Central memory CD4-positive, alpha-beta T cell (primary cell): ENCODE measurements around the gene CTSZ.
"Not testable (repeated sequence)": the region's sequence is repeated elsewhere in the genome, so short reads cannot be mapped to it uniquely, and the experiment has no call there.

Experiments
- DNase-seq: peaks from one replicate; pipeline ENCODE4 v3.0.0; 2022

The CTSZ gene

GRCh38 chr20:58978351-58979190, 28.5 kb downstream of the CTSZ start:
- DNase-seq, result no peak

- DNase-seq, result no peak
Measured at GRCh38 chr20:58976061-58976730, 30.9 kb downstream of the CTSZ start.

DNA sequence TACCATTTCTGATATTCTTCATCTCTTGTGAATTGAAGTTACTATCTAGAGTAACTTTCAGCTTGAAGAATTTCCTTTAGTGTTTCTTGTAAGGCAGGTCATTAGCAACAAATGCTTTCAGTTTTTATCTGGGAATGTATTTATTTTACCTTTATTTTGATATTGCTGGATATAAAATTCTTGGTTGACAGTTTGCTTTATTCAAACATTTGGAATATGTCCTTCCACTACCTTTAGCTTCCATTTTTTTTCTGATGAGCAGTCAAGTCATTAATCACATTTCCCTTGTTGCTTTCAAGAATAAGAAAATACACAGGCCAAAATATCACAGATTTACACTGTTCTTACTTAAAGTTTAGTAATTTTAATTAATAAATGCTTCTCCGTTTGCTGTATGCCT, 31.7 kb downstream of the CTSZ start:
- no peak for DNase-seq

DNA sequence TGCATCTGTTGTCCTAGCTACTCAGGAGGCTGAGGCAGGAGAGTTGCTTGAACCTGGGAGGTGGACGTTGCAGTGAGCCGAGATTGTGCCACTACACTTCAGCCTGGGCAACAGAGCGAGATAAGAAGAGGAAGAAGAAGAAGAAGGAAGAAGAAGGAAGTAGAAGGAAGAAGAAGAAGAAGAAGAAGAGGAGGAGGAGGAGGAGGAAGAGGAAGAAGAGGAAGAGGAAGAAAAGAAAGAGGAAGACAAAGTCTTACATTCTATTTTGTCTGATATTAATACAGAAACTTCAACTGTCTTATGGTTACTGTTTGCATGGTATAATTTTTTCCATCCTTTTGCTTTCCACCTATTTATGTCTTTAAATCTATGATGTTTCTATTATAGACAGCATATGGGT, 33.2 kb downstream of the CTSZ start:
- no peak for DNase-seq

DNA sequence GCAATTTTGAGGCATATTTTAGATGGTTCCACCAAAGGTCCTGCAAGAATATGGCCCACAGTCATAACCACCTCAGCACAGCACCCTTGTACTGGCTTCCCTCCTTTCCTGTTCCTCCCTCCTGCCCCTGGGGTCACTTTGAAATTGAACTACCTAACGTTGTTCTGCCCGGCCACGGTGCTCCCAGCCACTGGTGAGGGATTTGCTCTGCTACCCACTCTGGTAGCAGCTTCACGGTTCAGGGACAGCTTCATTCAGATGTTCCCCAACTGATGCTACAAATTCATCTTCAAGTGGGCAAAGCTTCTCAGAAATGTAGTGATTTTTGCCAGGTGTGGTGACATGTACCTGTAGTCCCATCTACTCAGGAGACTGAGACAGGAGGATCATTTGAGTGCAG, 33.9 kb downstream of the CTSZ start:
- DNase-seq, result no peak

DNA sequence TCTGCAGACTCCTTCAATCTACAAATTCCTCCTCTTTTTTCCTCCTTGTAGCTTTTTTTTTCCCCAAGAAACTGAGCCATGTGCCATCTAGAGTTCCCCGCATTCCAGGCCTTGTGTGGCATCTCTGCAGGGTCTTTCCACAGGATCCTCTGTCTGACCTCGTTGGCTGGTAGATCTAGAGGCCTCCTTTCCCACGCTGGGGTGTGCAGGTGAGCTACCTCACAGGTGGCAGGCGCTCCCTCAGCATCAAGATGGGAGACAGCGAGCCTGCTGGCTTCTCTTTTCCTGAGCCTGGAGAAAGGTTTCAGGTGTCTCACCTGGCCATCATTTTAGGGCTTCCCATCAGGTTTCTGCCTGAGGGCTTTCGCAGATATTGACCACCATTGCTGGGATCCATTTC, 35.6 kb downstream of the CTSZ start:
- no peak for DNase-seq

DNA sequence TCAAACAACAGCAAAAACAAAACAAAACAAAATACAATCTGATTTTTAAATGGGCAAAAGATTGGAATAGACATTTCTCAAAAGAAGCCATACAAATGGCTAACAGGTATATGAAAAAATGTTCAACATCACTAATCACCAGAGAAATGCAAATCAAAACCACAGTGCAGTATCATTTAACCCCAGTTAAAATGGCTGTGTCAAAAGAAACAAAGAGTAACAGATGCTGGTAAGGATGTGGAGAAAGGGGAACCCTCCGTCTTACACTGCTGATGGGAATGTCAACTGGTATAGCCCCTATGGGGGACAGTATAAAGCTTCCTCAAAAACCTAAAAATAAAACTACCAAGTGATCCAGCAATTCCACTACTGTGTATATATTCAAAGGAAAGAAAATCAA, 36.9 kb downstream of the CTSZ start:
- DNase-seq, result no peak

- no peak for DNase-seq
Measured at GRCh38 chr20:58969439-58969838, 37.6 kb downstream of the CTSZ start.

- no peak for DNase-seq
Measured at GRCh38 chr20:58967652-58968429, 39.2 kb downstream of the CTSZ start.

DNA sequence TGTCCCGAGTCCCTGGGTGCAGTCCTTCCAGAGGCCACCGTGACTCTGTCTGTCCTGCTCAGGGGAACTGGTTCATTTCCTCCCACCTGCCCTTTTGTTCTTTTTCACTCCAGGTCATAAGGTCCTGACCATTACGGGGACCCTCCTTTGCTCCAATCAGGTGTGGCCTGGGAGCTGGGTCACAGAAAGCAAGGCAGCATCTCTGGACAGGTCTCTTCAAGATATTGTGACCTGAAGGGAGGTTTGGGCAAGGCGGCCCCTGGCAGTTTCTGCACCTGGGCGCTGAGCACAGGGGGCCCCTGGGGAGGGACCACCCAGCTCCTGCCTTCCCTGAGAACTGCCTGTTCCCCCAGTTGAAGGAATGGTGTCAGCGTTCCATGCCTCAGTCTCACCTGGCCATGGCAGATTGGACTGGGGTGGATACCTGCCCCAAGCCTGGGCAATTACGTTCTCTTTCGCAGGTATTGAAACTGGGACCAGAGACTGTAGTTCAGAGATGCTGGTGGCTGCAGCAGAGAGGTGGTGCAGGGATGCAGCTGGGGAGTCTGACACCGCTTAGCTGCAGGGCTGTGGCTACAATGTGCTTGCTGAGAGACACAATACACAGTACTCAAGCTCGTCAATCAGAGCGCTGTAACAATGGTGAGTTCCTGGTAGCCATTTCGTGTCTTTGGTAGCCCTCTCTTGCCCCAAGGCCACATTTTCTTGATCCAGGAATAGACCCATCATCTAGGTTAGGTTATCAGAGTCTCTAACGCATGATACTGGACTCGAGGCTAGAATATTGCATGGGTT, 41.6 kb downstream of the CTSZ start:
- DNase-seq, result no peak

DNA sequence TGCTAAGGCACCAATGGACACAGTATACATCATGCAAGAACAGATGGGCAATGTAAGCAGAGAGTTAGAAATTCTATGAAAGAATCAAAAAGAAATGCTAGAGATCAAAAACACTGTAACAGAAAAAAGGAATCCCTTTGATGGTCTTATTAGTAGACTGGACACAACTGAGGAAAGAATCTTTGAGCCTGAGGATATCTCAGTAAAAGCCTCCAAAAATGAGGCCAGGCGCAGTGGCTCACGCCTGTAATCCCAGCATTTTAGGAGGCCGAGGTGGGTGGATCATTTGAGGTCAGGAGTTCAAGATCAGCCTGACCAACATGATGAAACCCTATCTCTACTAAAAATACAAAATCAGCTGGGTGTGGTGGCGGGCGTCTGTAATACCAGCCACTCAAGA, 43.1 kb downstream of the CTSZ start:
- not testable (repeated sequence) for DNase-seq

DNA sequence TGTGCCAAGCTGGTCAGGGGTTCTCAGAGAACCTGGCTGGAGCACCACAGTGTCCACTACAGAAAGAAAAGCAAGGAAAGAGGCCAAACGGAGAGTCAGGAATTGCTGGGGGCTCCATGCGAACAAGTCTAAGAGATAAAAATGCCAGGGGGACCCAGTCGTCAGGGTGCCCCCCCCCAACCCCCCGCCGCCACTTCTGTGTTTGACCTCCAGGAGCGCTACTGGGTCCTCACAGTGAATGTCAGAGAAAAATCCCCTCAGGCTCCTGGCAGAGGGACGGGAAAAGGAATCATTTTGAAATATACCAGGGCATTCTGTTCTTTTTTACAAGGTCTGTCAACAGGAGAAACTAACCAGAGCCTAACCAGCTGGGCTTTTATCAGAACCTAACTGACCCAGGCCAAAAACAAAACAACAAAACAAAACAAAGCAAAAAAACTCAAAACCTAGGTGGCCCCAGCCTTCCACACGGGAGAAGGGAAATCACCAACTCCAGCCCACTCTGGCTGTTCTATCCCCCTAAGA, 43.9 kb downstream of the CTSZ start:
- no peak for DNase-seq

DNA sequence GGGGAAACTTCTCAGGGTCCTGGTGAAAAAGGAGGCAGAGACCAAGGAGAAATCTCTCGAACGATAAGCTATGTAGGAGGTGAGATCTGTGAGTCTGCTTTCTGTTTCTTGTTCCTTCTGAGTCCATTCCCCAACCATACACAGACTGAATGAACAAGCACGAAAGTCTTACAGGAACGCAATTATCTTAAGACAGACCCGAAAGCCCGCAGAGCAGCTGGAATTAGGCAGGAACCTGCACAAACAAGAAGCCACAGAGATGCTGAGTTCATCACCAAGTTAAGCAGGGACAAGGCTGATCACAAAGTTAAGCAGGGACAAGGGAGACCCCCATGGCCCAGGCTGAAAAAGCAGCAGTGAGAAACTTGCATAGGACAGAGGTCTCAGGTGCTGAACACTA, 47.4 kb downstream of the CTSZ start:
- no peak for DNase-seq

DNA sequence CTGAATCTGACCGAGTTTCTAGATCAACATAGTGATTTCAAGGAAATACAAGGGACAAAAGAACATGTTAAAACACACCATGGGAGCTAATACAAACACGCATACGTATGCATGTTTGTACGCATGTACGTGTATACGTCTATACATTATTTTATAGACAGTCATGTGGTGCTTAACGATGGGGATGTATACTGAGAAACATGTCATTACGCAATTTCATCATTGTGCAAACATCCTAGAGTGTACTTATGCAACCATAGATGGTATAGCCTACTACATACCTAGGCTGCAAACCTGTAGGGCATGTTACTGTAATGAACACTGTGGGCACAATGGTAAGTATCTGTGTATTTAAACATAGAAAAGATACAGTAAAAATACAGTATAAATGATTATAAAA, 51.0 kb downstream of the CTSZ start:
- no peak for DNase-seq

DNA sequence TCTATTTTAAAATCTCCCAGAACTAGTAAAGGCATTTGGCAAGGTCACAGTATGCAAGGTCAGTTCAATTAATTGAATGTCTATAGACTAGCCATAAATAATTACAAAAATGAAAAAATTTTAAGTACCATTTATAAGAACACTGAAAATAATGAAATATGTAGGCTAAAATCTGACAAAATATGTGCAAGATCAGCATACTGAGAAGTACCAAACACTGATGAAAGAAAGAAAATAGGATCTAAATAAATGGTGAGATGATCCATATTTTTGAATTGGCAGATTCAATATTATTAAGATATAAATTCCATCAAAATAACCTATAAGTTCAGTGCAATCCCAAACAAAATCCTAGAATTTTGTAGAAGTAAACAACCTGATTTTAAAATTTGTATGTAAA, 54.0 kb downstream of the CTSZ start:
- DNase-seq, result no peak

DNA sequence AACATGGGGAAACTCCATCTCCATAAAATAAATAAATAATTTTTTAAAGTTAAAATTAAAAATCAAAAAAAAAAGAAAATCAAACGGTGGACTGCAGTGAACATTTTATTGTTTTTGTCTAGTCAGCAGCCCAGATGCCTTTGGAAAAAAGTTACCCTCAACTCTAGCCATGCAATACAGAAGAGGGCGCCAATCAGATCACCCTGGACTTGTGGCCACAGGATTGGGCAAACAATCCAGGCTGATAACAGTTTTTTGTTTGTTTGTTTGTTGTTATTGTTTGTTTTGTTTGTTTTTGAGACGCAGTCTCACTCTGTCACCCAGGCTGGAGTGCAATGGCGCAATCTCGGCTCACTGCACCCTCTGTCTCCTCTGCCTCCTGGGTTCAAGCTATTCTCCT, 56.5 kb downstream of the CTSZ start:
- no peak for DNase-seq

DNA sequence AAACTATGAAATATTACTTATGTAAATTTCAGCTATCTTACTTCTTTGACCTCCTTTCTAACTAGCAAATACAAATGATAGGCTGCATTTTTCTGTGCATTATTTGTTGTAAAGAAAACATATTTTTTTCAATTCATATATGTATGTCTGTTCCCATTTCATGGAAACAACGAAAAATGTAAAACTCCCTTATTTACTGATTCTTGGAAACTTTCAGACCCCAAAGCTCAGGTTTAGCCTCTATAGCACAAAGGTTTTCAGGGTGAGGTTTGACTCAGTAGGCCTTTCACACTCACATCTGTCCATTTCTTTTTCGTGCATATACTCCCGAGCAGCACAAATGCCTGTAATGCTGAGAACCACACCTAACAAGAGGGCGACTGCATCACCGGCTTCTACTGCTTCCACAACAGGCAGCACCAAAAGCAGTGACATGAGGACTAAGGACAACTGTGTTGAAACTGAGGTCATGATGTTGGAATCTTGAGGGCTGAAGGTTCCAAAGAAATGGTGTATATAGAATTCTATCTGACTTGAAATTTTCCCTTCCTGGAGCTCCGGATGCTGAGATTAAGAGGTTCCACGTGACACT, 59.2 kb downstream of the CTSZ start:
- not testable (repeated sequence) for DNase-seq

- DNase-seq, result no peak
Measured at GRCh38 chr20:58945965-58946631, 61.0 kb downstream of the CTSZ start.
